GM12878 (cell line): Measurements from ENCODE around the gene TRMT44. TPM values are rescaled to one million over a fixed set of nuclear protein-coding genes. Genes with fewer than 3 reads are reported as not detected.

Source experiments
- ATAC-seq: fragments of 200-7000 bp; cut with Tn5 transposase; 3 replicates; pipeline ENCODE4 v1.9.1; 2020; ENCODE audit warnings: mild to moderate bottlenecking, moderate library complexity
- BruUV-seq: library from RNA; stranded (reverse); fragments of 400-500 nt; replicated peaks from 2 replicates; lab custom pipeline; 2021; lab: Mats Ljungman, UMichigan
- CTCF ChIA-PET: fragments of 300-600 bp; sonication (Branson Sonifier 250); formaldehyde crosslinking; extraction: SDS; loops from one replicate; lab custom pipeline; 2021; ENCODE audit warnings: inconsistent platforms; lab: Yijun Ruan, JAX
- POLR2A ChIA-PET: fragments of 350-600 bp; formaldehyde crosslinking; extraction: SDS; loops from one replicate; lab custom pipeline; 2021; ENCODE audit warnings: inconsistent platforms; lab: Charles Lee
- RAD21 ChIA-PET: fragments of 300-600 bp; sonication (Branson Sonifier 250); formaldehyde crosslinking; loops from one replicate; lab custom pipeline; 2023; ENCODE audit warnings: antibody characterized with exemption; ENCODE audit not compliant: unreplicated experiment; lab: Charles Lee
- SMC1A ChIA-PET: fragments of 300-600 bp; sonication (Branson Sonifier 250); formaldehyde crosslinking; loops from one replicate; lab custom pipeline; 2023; ENCODE audit not compliant: unreplicated experiment, uncharacterized antibody; lab: Charles Lee
- DNase-seq: peaks from one replicate; pipeline ENCODE4 v3.0.0-alpha.2; 2011; ENCODE audit warnings: low read depth, low spot score
- FAIRE-seq: peaks from 3 replicates; lab custom pipeline; 2011; peaks lifted over from hg19 to GRCh38; lab: Jason Lieb, UNC
- H2AFZ ChIP-seq: 2 replicates; pipeline ENCODE4 v1.6.0; 2011; ENCODE audit warnings: low read depth, low read length, control low read depth; ENCODE audit not compliant: control insufficient read depth
- H3K27ac ChIP-seq: 2 replicates; pipeline ENCODE4 v1.5.1; 2011; ENCODE audit warnings: control low read depth; ENCODE audit not compliant: control insufficient read depth, insufficient read depth
- H3K27me3 ChIP-seq, 2 experiments: replicated peaks in 1 of 2; 2 replicates each; pipeline versions ENCODE4 v1.6.0 to v1.6.1; 2011; ENCODE audit warnings: low read length in 1 of 2; ENCODE audit not compliant: control insufficient read depth in 2 of 2, insufficient read depth in 2 of 2
- H3K36me3 ChIP-seq, 2 experiments: 2 replicates each; pipeline ENCODE4 v1.5.1; 2011; ENCODE audit warnings: low read length in 1 of 2; ENCODE audit not compliant: control insufficient read depth in 2 of 2, insufficient read depth in 2 of 2
- H3K4me1 ChIP-seq: 2 replicates; pipeline ENCODE4 v1.6.1; 2011; ENCODE audit warnings: mild to moderate bottlenecking, low read length, moderate library complexity, mixed read lengths; ENCODE audit not compliant: control insufficient read depth, insufficient read depth
- H3K4me2 ChIP-seq: 2 replicates; pipeline ENCODE4 v1.6.0; 2011; ENCODE audit warnings: control low read depth; ENCODE audit not compliant: control insufficient read depth, insufficient read depth
- H3K4me3 ChIP-seq: fragments of 200-600 bp; sonication (generic); 2 replicates; pipeline ENCODE4 v1.5.1; 2016
- H3K79me2 ChIP-seq: 2 replicates; pipeline ENCODE4 v1.6.0; 2011; ENCODE audit warnings: low read length; ENCODE audit not compliant: control insufficient read depth, insufficient read depth
- H3K9ac ChIP-seq: 2 replicates; pipeline ENCODE4 v1.8.0; 2011; ENCODE audit warnings: low read length, control low read depth, mixed read lengths; ENCODE audit not compliant: control insufficient read depth, insufficient read depth
- H3K9me3 ChIP-seq: replicated peaks from 3 replicates; pipeline ENCODE4 v1.5.1; 2011; ENCODE audit warnings: mild to moderate bottlenecking, low read length; ENCODE audit not compliant: control insufficient read depth, insufficient read depth
- H4K20me1 ChIP-seq: 2 replicates; pipeline ENCODE4 v1.6.0; 2011; ENCODE audit not compliant: control insufficient read depth, insufficient read depth
- BHLHE40 ChIP-seq, 2 experiments: fragments of 450-650 bp in 1 of 2; IDR thresholded peaks; 2 replicates each; pipeline ENCODE4 v1.6.1; 2011 to 2017; ENCODE audit warnings: low read depth in 2 of 2, borderline replicate concordance in 1 of 2, improper control_type of control experiment in 1 of 2, low read length in 1 of 2, mild to moderate bottlenecking in 1 of 2
- HDAC2 ChIP-seq: fragments of 200-600 bp; sonication (generic); IDR thresholded peaks from 2 replicates; pipeline ENCODE4 v1.6.1; 2017
- HDAC6 ChIP-seq: fragments of 200-600 bp; sonication (generic); IDR thresholded peaks from one replicate; pipeline ENCODE4 v1.8.0; 2017; ENCODE audit warnings: antibody characterized with exemption; ENCODE audit not compliant: unreplicated experiment
- IKZF1 ChIP-seq: fragments of 450-650 bp; conservative IDR thresholded peaks from 2 replicates; pipeline ENCODE4 v1.6.1; 2017; ENCODE audit warnings: antibody characterized with exemption, mild to moderate bottlenecking
- PAX5 ChIP-seq: IDR thresholded peaks from 2 replicates; pipeline ENCODE4 v1.6.1; 2011; ENCODE audit warnings: low read depth, low read length, borderline replicate concordance
- RAD21 ChIP-seq: IDR thresholded peaks from 2 replicates; pipeline ENCODE4 v1.6.1; 2011; ENCODE audit warnings: mild to moderate bottlenecking, low read depth, low read length, moderate library complexity; ENCODE audit not compliant: insufficient read depth
- RFX5 ChIP-seq: IDR thresholded peaks from 2 replicates; pipeline ENCODE4 v1.6.1; 2011; ENCODE audit warnings: low read depth, low read length, improper control_type of control experiment
- RUNX3 ChIP-seq: IDR thresholded peaks from 2 replicates; pipeline ENCODE4 v1.6.1; 2012; ENCODE audit warnings: low read length, inconsistent platforms
- ZBED1 ChIP-seq: IDR thresholded peaks from 2 replicates; pipeline ENCODE4 v1.6.1; 2016; ENCODE audit warnings: borderline replicate concordance
- ZNF274 ChIP-seq: IDR thresholded peaks from one replicate; pipeline ENCODE4 v1.8.0; 2011; ENCODE audit not compliant: insufficient read length, insufficient read depth
- ZNF622 ChIP-seq: fragments of 450-650 bp; IDR thresholded peaks from 2 replicates; pipeline ENCODE4 v1.6.1; 2017; ENCODE audit warnings: mild to moderate bottlenecking, inconsistent platforms
- WGBS: methylation state at CpG from one replicate; pipeline ENCODE4 v1.1.6; 2016; ENCODE audit warnings: low lambda C conversion rate; ENCODE audit not compliant: insufficient replicate concordance, insufficient coverage; ENCODE audit errors: missing lambda C conversion rate; 5-methylcytosine and 5-hydroxymethylcytosine counted together
- in situ Hi-C: fragments of 300-500 bp; cut with MboI; formaldehyde crosslinking; loops from 9 replicates; pipeline ENCODE4 v1.14.3; 2018; ENCODE audit warnings: mixed read lengths
- intact Hi-C: fragments of 100-400 bp; cut with micrococcal nuclease; formaldehyde crosslinking; loops from one replicate; pipeline ENCODE4 v1.14.2; 2022; ENCODE audit not compliant: unreplicated experiment
- polyA plus RNA-seq, 11 experiments: library from polyadenylated mRNA; depleted of rRNA in 4 of 11; unstranded in 6 of 11; stranded (reverse) in 5 of 11; fragments of >200 nt; fragmentation: Nextera tagmentation in 4 of 11; fragmentation: Illumina TruSeq in 1 of 11; extraction: Ambion mirVana in 4 of 11; extraction: Trizol in 1 of 11; gene quantifications; 1 replicate in 1 of 11; 2 replicates in 10 of 11; pipeline versions ENCODE4 v1.2.1 to v1.2.3, GENCODE V29; 2011 to 2016; ENCODE audit warnings: inconsistent platforms in 2 of 11, missing spikeins in 2 of 11, low read depth in 1 of 11
- total RNA-seq, 4 experiments: library from RNA; depleted of rRNA in 3 of 4; stranded (reverse); fragments of >200 nt in 3 of 4; fragmentation: Illumina TruSeq in 1 of 4; extraction: Trizol in 1 of 4; gene quantifications; 2 replicates each; pipeline versions ENCODE4 v1.2.1 to v1.2.3, GENCODE V29; 2013 to 2021
- TF ChIP-seq, protein P1 (sequence below): fragments of 150-350 bp; IDR thresholded peaks from 2 replicates; pipeline ENCODE4 v1.6.1; 2016; ENCODE audit warnings: low read depth, low read length

Gene TRMT44
- total and polyA plus RNA-seq, 10 of the 15 experiments (the other 5 are each of a cell fraction or from before 2014, with no cell fraction given) = 1.3 to 18.5 (median 10.1) TPM

DNA sequence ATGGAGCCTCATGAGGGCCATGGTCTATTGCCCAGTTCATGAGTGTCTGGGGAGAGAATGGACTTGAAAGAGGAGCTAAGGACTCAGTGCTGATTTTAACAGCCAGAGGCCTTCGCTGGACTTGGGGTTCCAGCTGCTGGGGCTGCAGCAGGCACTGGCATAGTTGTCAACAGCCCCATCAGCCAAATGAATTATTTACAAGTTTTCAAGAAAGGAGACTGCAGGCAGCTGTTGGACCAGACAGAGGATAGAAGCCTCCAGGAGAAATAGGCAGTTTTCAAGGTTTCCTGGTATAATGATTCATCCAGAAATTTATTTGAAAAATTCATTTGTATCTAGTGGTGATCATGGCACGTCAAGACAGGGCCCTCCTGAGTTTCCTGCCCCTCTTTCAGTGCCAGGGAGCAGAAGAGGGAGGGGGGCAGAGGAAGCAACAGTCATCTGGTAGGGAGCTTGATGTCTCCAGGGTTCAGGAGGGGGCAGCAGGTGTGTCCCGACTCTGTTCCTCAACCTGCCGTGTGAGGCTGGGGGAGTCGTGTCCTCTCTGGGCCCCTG, 76.5 kb downstream of the TRMT44 start (continued):
- no peak for TF ChIP-seq RFX5
- TF ChIP-seq ZNF622 = no peak
- TF ChIP-seq PAX5 = no peak
- no peak for TF ChIP-seq RAD21
- TF ChIP-seq HDAC2 = no peak
- no peak for TF ChIP-seq IKZF1

DNA sequence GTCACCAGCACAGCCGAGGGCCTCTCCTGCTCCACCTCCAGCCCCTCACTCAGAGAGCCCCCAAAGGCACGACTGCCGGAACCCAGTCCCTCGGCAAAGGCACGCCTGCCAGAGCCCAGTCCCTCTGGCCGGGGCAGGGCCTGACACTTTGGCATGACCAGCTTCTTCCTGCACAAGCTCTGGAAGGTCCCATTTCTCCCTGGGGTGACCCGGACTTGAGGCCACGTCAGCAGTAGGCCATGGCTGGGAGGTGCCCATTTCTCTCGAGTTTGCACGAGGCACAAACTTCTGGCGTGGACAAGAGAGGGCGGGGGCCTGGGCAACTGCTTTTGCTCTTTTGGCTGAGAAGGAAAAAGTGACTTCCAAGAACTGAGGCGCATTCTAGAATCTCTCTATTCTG, 77.4 kb downstream of the TRMT44 start:
- no peaks in the 10 kb centered on the region for H3K4me1 ChIP-seq
- H3K27ac ChIP-seq = no peak overlapping the region
- in situ Hi-C loops = no loop called here
- H3K9me3 ChIP-seq = peaks cover 4% of the 10 kb centered on the region; the same call in 2 of the 3 replicates
- TF ChIP-seq HDAC6 (no peak), RUNX3 (no peak), ZNF274 (no peak), BHLHE40 (IDR thresholded peaks at IDR 0.05; ENCODE audit: borderline replicate concordance in 1 of 2, low read depth in 2 of 2, low read length in 1 of 2) (no peak), ZBED1 (no peak)
- TF ChIP-seq, protein P1, sequence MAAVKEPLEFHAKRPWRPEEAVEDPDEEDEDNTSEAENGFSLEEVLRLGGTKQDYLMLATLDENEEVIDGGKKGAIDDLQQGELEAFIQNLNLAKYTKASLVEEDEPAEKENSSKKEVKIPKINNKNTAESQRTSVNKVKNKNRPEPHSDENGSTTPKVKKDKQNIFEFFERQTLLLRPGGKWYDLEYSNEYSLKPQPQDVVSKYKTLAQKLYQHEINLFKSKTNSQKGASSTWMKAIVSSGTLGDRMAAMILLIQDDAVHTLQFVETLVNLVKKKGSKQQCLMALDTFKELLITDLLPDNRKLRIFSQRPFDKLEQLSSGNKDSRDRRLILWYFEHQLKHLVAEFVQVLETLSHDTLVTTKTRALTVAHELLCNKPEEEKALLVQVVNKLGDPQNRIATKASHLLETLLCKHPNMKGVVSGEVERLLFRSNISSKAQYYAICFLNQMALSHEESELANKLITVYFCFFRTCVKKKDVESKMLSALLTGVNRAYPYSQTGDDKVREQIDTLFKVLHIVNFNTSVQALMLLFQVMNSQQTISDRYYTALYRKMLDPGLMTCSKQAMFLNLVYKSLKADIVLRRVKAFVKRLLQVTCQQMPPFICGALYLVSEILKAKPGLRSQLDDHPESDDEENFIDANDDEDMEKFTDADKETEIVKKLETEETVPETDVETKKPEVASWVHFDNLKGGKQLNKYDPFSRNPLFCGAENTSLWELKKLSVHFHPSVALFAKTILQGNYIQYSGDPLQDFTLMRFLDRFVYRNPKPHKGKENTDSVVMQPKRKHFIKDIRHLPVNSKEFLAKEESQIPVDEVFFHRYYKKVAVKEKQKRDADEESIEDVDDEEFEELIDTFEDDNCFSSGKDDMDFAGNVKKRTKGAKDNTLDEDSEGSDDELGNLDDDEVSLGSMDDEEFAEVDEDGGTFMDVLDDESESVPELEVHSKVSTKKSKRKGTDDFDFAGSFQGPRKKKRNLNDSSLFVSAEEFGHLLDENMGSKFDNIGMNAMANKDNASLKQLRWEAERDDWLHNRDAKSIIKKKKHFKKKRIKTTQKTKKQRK = no peak
- TF ChIP-seq, all 136 proteins: peak for 0
- no peaks in the 10 kb centered on the region for H4K20me1 ChIP-seq
- SMC1A ChIA-PET = no interaction called here
- RAD21 ChIA-PET = interaction anchor here (0.5 kb wide), 1 partner anchor 53 kb away, joined by 3 read pairs; no protein-coding TSS in a partner anchor
- no peak for ATAC-seq
- POLR2A ChIA-PET = no interaction called here
- H2AFZ ChIP-seq = no peak overlapping the region
- H3K4me2 ChIP-seq = no peak overlapping the region
- H3K27me3 ChIP-seq = no peaks in the 10 kb centered on the region; a peak in 1 of 4 replicates
- intact Hi-C loops = no loop called here
- no peak for DNase-seq
- no peak overlapping the region for H3K4me3 ChIP-seq
- no peaks in the 10 kb centered on the region for H3K79me2 ChIP-seq
- BruUV-seq = no TSS peak
- 30% methylated on average over 13 of the region's 13 CpGs for WGBS
- no peaks in the 10 kb centered on the region for H3K36me3 ChIP-seq
- H3K9ac ChIP-seq = no peak overlapping the region
- CTCF ChIA-PET = no interaction called here
- no peak for FAIRE-seq
